CD1c-positive myeloid dendritic cell (primary cell): ENCODE measurements around the gene FOSL2.

ENCODE experiments used
- DNase-seq: peaks from one replicate; pipeline ENCODE4 v3.0.0-alpha.2; 2016; ENCODE audit errors: extremely low spot score

The FOSL2 gene

GRCh38 chr2:28449488-28450395 lies 57.1 kb downstream of the FOSL2 start:
- peak; percentile 84 for DNase-seq

- no peak for DNase-seq
These were observed 58.4 kb downstream of the FOSL2 start for GRCh38 chr2:28450901-28451565.

GRCh38 chr2:28451793-28452533 lies 59.3 kb downstream of the FOSL2 start:
- DNase-seq = no peak

- peak; percentile 86 for DNase-seq
These were observed 60.0 kb downstream of the FOSL2 start for GRCh38 chr2:28452534-28453081.

GRCh38 chr2:28453396-28453795 lies 60.7 kb downstream of the FOSL2 start:
- DNase-seq = no peak

- DNase-seq = no peak
These were observed 61.6 kb downstream of the FOSL2 start for GRCh38 chr2:28454016-28454930.

- DNase-seq = no peak
These were observed 64.6 kb downstream of the FOSL2 start for GRCh38 chr2:28457237-28457636.

GRCh38 chr2:28461056-28461455 lies 68.4 kb downstream of the FOSL2 start:
- DNase-seq = no peak

- DNase-seq = no peak
These were observed 69.5 kb downstream of the FOSL2 start for GRCh38 chr2:28462122-28462521.

- DNase-seq = no peak
These were observed 70.7 kb downstream of the FOSL2 start for GRCh38 chr2:28463211-28463816.

GRCh38 chr2:28463893-28464292 lies 71.2 kb downstream of the FOSL2 start:
- DNase-seq = peak; percentile 62

- DNase-seq = no peak
These were observed 72.7 kb downstream of the FOSL2 start for GRCh38 chr2:28465148-28465885.
